Progenitor cell of endocrine pancreas (in vitro differentiated cells): ENCODE data around the gene CA9. TPM values are rescaled to one million over a fixed set of nuclear protein-coding genes. Genes with fewer than 3 reads are reported as not detected.

Experiments used
- DNase-seq: peaks from one replicate; pipeline ENCODE4 v3.0.0; 2021; ENCODE audit warnings: low spot score; ENCODE audit not compliant: unreplicated experiment
- H3K27ac Mint-ChIP-seq: 2 replicates; pipeline ENCODE4 v1.8.0; 2021; ENCODE audit warnings: mild to moderate bottlenecking, moderate library complexity, mixed read lengths
- H3K27me3 Mint-ChIP-seq: 2 replicates; pipeline ENCODE4 v1.8.0; 2021; ENCODE audit warnings: mixed read lengths
- H3K36me3 Mint-ChIP-seq: 2 replicates; pipeline ENCODE4 v1.8.0; 2022; ENCODE audit warnings: mixed read lengths; ENCODE audit not compliant: insufficient read depth
- H3K4me1 Mint-ChIP-seq: 2 replicates; pipeline ENCODE4 v1.8.0; 2021; ENCODE audit warnings: low read depth, mixed read lengths
- H3K4me3 Mint-ChIP-seq: 2 replicates; pipeline ENCODE4 v1.8.0; 2021; ENCODE audit warnings: low read depth, mild to moderate bottlenecking, moderate library complexity, mixed read lengths
- H3K9me3 Mint-ChIP-seq: 2 replicates; pipeline ENCODE4 v1.8.0; 2021; ENCODE audit warnings: low read depth, mixed read lengths
- microRNA-seq: library from miRNA; unstranded; fragments of <30 nt; microRNA quantifications from one replicate; pipeline ENCODE4 v1.1.0, GENCODE V29; 2020; ENCODE audit warnings: borderline number of aligned reads; ENCODE audit not compliant: unreplicated experiment
- total RNA-seq: library from RNA; stranded (reverse); gene quantifications from 2 replicates; pipeline ENCODE4 v1.2.1, GENCODE V29; 2021
- TF ChIP-seq, protein P1 (sequence below): fragments of 200-600 bp; sonication (generic); IDR thresholded peaks from one replicate; pipeline ENCODE4 v1.5.0; 2021; ENCODE audit warnings: antibody characterized with exemption, mild to moderate bottlenecking; ENCODE audit not compliant: unreplicated experiment

The CA9 gene
- total RNA-seq, 1 donor from 2014 or later = 0.31 TPM

DNA sequence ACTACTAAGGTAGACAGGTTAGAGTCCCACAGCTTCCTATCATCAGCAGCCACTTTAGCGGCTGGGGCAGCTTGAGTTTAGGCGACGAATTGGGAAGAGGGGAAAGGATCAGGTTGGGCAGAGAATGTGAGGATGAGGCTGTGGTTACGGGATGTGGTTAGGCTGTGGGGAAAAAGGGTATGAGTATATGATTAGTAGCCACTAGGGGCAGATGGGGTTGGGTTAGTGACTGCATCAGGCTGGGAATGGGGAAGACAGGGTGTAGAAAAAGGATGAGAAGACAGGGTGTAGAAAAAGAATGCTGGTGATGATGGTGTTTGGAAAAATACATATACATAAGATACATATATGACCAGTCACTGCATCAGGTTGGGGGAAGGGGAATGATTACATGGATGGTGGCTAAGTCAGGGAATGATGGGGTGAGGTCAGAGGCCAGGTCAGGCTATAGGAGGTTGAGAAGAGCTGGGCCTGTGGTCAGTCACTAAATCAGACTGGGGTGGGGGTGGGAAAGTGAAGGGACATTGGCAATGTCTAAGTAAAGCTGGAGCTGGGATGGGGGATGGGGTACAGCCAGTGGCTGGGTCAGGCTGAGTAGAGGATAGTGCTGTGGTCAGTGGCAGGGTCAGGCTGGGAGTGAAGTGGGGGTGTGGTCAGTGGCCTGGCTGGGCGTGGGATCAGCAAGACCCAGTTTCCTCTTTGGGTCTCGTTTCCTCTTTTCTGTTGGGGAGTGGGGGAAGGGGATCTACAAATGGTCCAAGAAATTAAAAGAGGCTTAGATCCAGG is 56.2 kb downstream of the CA9 start:
- Mint-ChIP-seq H3K9me3 (no peaks in the 10 kb centered on the region), H3K36me3 (peaks cover 3% of the 10 kb centered on the region), H3K4me1 (peaks cover 21% of the 10 kb centered on the region), H3K27ac (no peak overlapping the region), H3K27me3 (no peaks in the 10 kb centered on the region), H3K4me3 (no peak overlapping the region)
- TF ChIP-seq, protein P1, sequence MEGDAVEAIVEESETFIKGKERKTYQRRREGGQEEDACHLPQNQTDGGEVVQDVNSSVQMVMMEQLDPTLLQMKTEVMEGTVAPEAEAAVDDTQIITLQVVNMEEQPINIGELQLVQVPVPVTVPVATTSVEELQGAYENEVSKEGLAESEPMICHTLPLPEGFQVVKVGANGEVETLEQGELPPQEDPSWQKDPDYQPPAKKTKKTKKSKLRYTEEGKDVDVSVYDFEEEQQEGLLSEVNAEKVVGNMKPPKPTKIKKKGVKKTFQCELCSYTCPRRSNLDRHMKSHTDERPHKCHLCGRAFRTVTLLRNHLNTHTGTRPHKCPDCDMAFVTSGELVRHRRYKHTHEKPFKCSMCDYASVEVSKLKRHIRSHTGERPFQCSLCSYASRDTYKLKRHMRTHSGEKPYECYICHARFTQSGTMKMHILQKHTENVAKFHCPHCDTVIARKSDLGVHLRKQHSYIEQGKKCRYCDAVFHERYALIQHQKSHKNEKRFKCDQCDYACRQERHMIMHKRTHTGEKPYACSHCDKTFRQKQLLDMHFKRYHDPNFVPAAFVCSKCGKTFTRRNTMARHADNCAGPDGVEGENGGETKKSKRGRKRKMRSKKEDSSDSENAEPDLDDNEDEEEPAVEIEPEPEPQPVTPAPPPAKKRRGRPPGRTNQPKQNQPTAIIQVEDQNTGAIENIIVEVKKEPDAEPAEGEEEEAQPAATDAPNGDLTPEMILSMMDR = peak; percentile 54
- no peak for DNase-seq

GRCh38 chr9:35730486-35730854 is 56.7 kb downstream of the CA9 start:
- TF ChIP-seq, protein P1 = no peak
- H3K4me3 Mint-ChIP-seq = no peak overlapping the region
- peaks cover 21% of the 10 kb centered on the region for H3K4me1 Mint-ChIP-seq
- no peaks in the 10 kb centered on the region for H3K27me3 Mint-ChIP-seq
- peaks cover 4% of the 10 kb centered on the region for H3K36me3 Mint-ChIP-seq
- H3K27ac Mint-ChIP-seq = no peak overlapping the region
- H3K9me3 Mint-ChIP-seq = no peaks in the 10 kb centered on the region
- DNase-seq = no peak

Small RNAs within 50 kb of the gene (microRNA-seq; reads per million reads assigned to microRNA genes)
- gene MIR6852 = 2.4 reads per million

Other genes starting within 250 kb of the CA9 start
- 17.9 and 20.8 TPM in 2 replicates for gene RUSC2, start 183.8 kb upstream of the CA9 start, total RNA-seq
- 62.3 and 63.2 TPM in 2 replicates for gene TESK1, start 68.7 kb upstream of the CA9 start, total RNA-seq
- 3.1 and 4.2 TPM in 2 replicates for gene CD72, start 55.5 kb upstream of the CA9 start, total RNA-seq
- gene SIT1, start 23.0 kb upstream of the CA9 start, total RNA-seq = not detected in 2 replicates
- 15,251 and 16,487 TPM in 2 replicates for gene RMRP, start 15.9 kb upstream of the CA9 start, total RNA-seq
- 17.2 and 18.8 TPM in 2 replicates for gene CCDC107, start 15.6 kb upstream of the CA9 start, total RNA-seq
- 9.1 and 10.4 TPM in 2 replicates for gene ARHGEF39, start 8.7 kb upstream of the CA9 start, total RNA-seq
- 24.3 and 32.4 TPM in 2 replicates for gene TPM2, start 16.0 kb downstream of the CA9 start, total RNA-seq
- 136 and 141 TPM in 2 replicates for gene TLN1, start 58.3 kb downstream of the CA9 start, total RNA-seq
- 31.5 and 33.2 TPM in 2 replicates for gene CREB3, start 58.7 kb downstream of the CA9 start, total RNA-seq
- 130 and 138 TPM in 2 replicates for gene GBA2, start 75.3 kb downstream of the CA9 start, total RNA-seq
- 37.8 and 40.0 TPM in 2 replicates for gene RGP1, start 75.4 kb downstream of the CA9 start, total RNA-seq
- gene MSMP, start 80.3 kb downstream of the CA9 start, total RNA-seq = not detected in 2 replicates
- 17.0 and 23.4 TPM in 2 replicates for gene NPR2, start 117.7 kb downstream of the CA9 start, total RNA-seq
- gene SPAG8, start 138.3 kb downstream of the CA9 start, total RNA-seq = 2.9 and 3.2 TPM in 2 replicates
- 37.7 and 41.5 TPM in 2 replicates for gene HINT2, start 141.1 kb downstream of the CA9 start, total RNA-seq
- not detected in 2 replicates for gene FAM221B, start 154.8 kb downstream of the CA9 start, total RNA-seq
- gene TMEM8B, start 155.3 kb downstream of the CA9 start, total RNA-seq = 24.1 and 25.4 TPM in 2 replicates
- gene OR13J1, start 196.5 kb downstream of the CA9 start, total RNA-seq = not detected in 2 replicates
- not detected in 2 replicates for gene HRCT1, start 232.3 kb downstream of the CA9 start, total RNA-seq
- not detected in 2 replicates for gene SPAAR, start 235.6 kb downstream of the CA9 start, total RNA-seq